Hepatocyte (in vitro differentiated cells): ENCODE results near the gene NDUFA11.

ENCODE experiments used
- CTCF ChIP-seq: fragments of 200-600 bp; sonication (generic); IDR thresholded peaks from 2 replicates; pipeline ENCODE4 v1.5.1; 2016; ENCODE audit warnings: antibody characterized with exemption, mild to moderate bottlenecking; ENCODE audit not compliant: poor library complexity
- EZH2 ChIP-seq: fragments of 200-600 bp; sonication (generic); IDR thresholded peaks from 2 replicates; pipeline ENCODE4 v1.6.1; 2016; ENCODE audit warnings: antibody characterized with exemption, mild to moderate bottlenecking, borderline replicate concordance

- TF ChIP-seq EZH2 (no peak), CTCF (peak; percentile 77)
Observed at GRCh38 chr19:5891938-5892771, 11.4 kb downstream of the NDUFA11 start.
